Stimulated activated CD4-positive, alpha-beta T cell treated with anti-CD3 and anti-CD28 coated beads, Interleukin-15, amount 100 ng/mL, for 48 hours (primary cell): ENCODE results near the gene TMIGD2.
"Not testable (repeated sequence)": the region's sequence is repeated elsewhere in the genome, so short reads cannot be mapped to it uniquely, and the experiment has no call there.

Experiments used
- DNase-seq, 2 donors: peaks; one replicate each; pipeline ENCODE4 v3.0.0-alpha.2; 2020; ENCODE audit warnings: low read depth in 2 of 2

The TMIGD2 gene

DNA sequence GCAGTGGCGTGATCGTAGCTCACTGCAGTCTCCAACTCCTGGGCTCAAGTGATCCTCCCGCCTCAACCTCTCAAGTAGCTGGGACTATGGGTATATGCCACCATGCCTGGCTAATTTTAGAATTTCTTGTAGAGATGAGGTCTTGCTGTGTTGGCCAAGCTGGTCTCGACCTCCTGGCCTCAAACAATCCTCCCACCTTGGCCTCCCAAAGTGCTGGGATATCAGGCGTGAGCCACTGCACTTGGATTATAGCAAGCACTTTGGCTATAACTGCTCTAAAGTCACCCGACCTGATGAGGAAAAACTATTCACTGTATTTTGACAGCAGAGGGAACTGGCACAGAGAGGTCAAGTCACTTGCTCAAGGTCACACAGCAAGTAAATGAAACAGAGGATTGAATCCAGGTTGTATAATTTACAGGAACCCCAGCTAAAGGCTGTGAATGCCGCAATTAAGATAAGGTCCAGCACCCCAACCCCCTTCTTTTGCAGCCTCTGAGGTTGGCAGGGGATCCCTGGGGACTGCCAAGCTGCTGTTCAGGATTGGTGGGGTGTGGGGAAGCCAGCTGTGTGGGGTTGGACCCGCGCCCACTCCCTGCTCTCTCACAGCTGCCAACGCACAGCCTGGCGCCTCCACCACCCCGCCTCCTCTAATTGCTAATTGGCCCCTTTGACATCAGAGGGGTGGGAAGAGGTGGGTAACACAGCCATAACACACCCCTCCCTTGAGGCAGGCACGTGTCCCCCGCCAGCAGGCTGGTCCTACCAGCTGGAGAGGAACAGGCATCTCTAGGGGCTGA, 6.0 kb downstream of the TMIGD2 start:
- no peak for DNase-seq

DNA sequence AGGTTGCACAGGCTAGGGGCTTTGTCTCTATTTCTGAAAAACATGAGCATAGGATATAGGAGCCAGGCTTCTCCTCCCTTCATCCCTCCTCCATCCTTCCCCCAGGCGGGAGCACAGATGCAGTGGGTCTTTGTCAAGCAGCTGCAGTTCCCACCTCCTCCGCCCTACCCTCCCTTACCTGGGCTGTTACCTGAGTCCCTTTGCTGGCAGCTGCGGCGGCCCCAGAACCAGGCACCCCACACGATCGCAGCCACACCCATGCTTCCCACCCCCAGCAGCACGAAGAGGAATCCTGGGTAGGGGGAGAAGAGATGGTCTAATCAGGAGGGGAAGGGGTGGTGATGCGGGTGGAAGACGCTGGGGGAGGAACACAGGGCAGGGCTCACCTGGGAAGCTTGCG, 7.8 kb downstream of the TMIGD2 start:
- no peak for DNase-seq

DNA sequence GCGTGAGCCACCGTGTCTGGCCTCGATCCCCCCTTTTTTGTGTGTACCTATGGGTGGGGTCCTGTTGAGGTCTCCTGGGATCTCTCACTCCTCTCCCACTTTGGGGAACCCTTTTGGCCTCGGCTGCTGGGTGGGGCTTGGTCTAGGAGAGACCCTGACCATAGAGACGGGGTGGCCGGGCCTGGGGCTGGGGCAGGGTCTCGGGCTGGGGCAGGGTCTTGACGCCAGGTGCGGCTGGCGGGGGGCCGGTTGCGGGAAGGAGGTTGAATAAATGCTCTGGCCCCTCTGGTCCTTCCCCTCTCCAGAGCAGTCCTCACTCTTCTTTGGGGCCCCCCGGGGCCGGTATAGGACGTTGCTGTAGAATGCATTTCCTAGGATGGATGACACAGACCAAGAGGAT, 9.7 kb downstream of the TMIGD2 start:
- no peak for DNase-seq

DNA sequence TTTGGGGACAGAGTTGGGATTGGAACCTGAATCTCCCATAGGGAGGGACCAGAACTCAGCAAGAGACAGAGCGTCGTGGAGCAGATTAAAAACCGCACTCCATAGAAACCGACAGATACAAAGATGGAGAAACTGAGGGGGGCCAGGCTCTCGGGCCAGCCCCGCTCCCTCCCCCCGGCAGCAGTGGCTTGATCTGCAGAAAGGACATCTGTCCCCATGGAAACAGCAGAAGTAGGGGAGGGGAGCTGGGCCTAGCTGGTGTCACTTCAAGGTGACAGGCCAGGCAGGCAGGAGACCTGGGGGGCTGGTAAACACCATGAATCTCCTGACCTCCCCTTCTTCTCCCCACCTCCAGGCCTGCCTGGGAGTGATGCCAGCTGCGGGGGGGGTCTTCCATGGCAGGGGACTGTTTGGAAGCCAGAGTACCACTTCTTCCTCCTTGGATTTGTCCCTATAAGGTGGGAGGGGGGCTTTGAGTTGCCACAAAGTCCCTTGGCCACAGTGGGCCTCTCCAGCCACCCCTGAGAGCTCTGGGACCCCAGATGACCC, 10.9 kb downstream of the TMIGD2 start:
- no peak for DNase-seq

- DNase-seq: no peak
Observed at GRCh38 chr19:4288091-4288777, 14.0 kb downstream of the TMIGD2 start.

DNA sequence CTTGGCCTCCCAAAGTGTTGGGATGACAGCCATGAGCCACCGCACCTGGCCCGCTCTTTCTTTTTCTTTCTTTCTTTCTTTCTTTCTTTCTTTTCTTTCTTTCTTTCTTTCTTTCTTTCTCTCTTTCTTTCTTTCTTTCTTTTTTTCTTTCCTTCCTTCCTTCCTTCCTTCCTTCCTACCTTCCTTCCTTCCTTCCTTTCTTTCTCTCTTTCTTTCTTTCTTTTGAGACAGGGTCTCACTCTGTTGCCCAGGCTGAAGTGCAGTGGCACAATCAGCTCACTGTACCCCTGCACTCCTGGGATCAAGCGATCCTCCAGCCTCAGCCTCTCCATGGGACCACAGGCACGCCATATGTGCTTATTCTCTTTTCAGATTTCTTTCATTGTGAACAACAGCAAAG, 16.0 kb downstream of the TMIGD2 start:
- not testable (repeated sequence) for DNase-seq

GRCh38 chr19:4284974-4285373, 17.2 kb downstream of the TMIGD2 start:
- DNase-seq: no peak

DNA sequence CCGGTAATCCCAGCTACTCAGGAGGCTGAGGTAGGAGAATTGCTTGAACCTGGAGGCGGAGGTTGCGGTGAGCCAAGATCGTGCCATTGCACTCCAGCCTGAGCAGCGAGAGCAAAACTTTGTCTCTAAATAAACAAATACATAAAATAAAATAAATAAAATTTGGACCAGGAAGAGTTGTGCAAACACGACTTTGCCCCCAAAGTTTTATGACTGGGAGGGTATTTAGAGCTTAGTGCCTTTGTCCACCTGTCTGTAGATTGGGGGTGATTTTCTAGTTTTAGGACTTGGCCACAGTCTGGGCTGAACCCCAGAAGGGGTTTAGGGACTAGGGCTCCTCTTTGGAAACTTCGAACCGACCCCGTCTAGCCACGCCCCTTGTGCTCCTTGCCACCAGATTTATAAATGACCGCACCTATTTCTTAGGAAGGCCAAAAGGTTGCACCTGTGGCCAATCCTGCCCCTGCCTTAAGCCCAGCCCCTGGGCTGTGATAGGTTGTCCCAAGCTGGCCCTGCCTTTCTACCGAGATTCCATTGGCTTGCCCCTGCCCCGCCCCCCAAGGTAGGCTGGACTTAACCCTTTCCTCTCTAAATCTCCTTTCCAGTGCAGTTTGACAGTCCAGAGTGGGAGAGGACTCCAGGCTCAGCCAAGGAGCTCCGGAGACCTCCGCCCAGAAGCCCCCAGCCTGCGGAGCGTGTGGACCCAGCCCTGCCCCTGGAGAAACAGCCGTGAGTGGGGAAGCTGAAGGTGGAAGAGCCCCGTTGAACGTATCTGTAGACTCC, 17.8 kb downstream of the TMIGD2 start:
- DNase-seq: no peak

- no peak for DNase-seq
Observed at GRCh38 chr19:4279530-4280422, 22.4 kb downstream of the TMIGD2 start.

DNA sequence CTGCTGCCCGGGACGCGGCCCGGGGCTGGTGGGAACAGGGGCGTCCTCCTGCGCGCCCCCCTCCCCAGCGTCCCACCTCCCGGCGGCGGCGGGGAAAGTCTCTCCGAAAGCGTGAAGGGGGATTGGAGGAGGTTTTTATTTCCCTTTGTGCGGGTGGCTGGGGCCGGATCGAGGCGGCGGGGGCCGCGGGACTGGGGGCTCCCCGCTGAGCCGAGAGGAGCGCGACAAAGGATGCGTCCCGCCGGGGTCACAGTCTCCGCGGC, 23.0 kb downstream of the TMIGD2 start:
- no peak for DNase-seq

- DNase-seq: no peak
Observed at GRCh38 chr19:4278419-4279266, 23.5 kb downstream of the TMIGD2 start, which contains the start of gene SHD. SHD (plus strand) TSS chr19:4279266; CDS start chr19:4280064, 798 bp downstream.

- DNase-seq: no peak
Observed at GRCh38 chr19:4278010-4278409, 24.2 kb downstream of the TMIGD2 start.

GRCh38 chr19:4277191-4277696, 24.9 kb downstream of the TMIGD2 start:
- no peak for DNase-seq

- not testable (repeated sequence) for DNase-seq
Observed at GRCh38 chr19:4274321-4274686, 27.9 kb downstream of the TMIGD2 start.

DNA sequence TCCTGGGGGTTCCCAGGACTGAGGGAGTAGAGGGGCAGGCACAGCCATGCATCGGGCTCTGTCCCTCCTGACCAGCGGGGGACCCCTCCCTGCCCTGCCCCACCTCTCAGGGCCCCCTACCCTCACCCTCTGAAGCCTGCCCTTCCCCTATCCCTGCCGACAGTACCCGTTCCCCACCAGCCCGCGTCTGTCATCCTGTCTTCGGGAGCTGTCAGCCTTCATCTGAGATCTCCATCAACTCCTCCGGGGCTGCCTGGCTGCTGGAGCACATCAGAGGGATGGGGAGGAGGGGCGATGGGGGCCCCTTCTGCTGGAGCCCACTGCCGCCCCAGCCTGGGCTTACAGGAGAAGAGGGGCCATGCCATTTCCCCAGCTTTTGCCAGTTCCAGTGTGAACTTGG, 29.3 kb downstream of the TMIGD2 start:
- DNase-seq: no peak

GRCh38 chr19:4268816-4269430, 33.3 kb downstream of the TMIGD2 start:
- no peak for DNase-seq

DNA sequence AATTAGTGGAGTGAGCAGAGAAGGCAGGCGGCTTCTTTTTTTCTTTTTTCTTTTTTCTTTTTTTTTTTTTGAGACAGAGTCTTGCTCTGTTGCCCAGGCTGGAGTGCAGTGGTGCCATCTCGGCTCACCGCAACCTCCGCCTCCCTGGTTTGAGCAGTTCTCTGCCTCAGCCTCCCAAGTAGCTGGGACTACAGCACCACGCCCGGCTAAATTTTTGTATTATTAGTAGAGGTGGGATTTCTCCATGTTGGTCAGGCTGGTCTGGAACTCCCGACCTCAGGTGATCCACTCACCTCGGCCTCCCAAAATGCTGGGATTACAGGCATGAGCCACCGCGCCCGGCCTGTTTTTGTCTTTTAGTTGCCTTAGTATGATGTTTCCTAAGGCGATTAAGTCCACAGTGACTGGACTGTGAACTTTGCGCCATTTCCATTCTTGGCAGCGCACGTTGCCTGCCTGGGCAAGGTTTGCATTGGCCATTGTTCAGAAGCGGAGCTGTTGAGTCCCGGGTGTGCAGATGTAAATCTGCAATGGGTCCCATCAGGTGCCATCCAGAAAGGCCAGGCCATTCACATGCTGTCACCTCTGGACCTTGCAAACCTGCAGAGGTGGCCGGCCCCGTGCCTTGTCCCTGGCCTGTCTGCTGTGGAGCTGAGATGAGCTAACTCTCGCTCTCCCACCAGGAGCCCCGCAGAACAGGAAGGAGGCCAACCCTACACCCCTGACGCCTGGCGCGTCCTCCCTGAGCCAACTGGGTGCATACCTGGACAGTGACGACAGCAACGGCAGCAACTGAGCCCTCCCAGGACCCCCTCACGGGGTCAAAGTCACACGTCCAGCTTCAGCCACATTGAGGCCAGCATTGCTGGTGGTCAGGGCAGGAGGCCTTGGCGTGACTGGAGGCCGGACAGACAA, 34.0 kb downstream of the TMIGD2 start:
- no peak for DNase-seq

DNA sequence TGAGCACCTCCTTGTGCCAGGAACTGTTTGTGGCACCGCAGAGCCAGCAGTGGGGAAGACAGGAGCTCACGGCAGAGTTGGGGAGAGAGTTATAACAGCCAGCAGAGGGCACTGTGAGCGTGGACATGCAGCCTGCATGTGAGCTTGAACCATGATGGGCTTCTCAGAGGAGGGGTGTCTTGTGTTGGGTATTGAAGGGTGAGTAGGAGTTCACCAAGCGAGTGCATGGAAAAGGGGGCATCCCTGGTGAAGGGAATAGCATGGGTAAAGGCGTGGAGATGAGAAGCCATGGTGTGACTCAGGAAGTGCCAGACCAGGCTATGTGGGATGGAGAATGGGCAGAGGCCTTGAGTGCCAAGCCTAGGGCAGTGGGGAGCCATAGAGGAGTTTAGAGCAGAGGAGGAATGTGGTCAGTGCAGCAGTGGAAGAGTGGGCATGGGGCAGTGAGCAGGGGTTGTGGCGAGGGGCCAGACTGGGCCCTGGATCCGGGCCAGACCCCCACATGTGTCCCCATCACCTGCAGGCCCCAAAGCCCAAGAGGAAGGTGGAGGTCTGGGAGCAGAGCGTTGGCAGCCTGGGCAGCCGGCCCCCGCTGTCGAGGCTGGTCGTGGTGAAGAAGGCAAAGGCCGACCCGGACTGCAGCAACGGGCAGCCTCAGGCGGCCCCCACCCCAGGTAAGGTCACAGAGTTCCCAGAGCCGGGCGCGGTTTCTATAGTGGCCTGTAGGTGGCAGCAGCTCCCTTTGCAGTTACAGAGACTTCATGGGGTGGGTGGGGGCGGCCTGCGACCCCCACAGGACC, 34.9 kb downstream of the TMIGD2 start:
- DNase-seq: peak in 1 of 2 donors; percentile 48
